ENCODE results near the gene TMC5.

GRCh38 chr16:19528666-19529065 is 111.0 kb downstream of the TMC5 start:
- TF ChIP-seq CTCF (IDR thresholded peaks at IDR 0.05), result no peak
- no peak for TF ChIP-seq POLR2A (IDR thresholded peaks at IDR 0.05)

Measured in esophagus squamous epithelium (tissue), 4 donors.